HG03060 (cell line): Measurements from ENCODE around the gene FPGT.
A peak's percentile ranks its signal among the peaks of the same experiment; 100 is the strongest.
"Not testable (repeated sequence)": the region's sequence is repeated elsewhere in the genome, so short reads cannot be mapped to it uniquely, and the experiment has no call there.

Experiments used
- ATAC-seq: cut with Tn5 transposase; IDR thresholded peaks from one replicate; pipeline ENCODE4 v1.9.1; 2021; ENCODE audit warnings: low read depth, moderate number of reproducible peaks; ENCODE audit not compliant: unreplicated experiment

The FPGT gene

GRCh38 chr1:74197657-74198552 lies at the start of gene FPGT, which contains the start of gene LRRIQ3:
TSS of gene FPGT (plus strand) at chr1:74198242. CDS start at chr1:74198279, 37 bp downstream.
TSS of gene LRRIQ3 (minus strand) at chr1:74198176. CDS start at chr1:74183684, 14,492 bp downstream.
- peak; percentile 89 for ATAC-seq

- ATAC-seq = no peak
These were observed 38.0 kb upstream of the FPGT start for GRCh38 chr1:74160046-74160445.

- no peak for ATAC-seq
These were observed 36.5 kb upstream of the FPGT start for GRCh38 chr1:74161497-74161896.

- ATAC-seq = no peak
These were observed 35.7 kb upstream of the FPGT start for GRCh38 chr1:74162333-74162732.

- not testable (repeated sequence) for ATAC-seq
These were observed 23.6 kb upstream of the FPGT start for GRCh38 chr1:74174423-74174822.

GRCh38 chr1:74180490-74180889 lies 17.6 kb upstream of the FPGT start:
- no peak for ATAC-seq

GRCh38 chr1:74193908-74194307 lies 4.1 kb upstream of the FPGT start:
- no peak for ATAC-seq

- no peak for ATAC-seq
These were observed 2.7 kb upstream of the FPGT start for GRCh38 chr1:74195339-74195738.

- ATAC-seq = no peak
These were observed 787 bp upstream of the FPGT start for GRCh38 chr1:74197255-74197654.

- ATAC-seq = no peak
These were observed 1.5 kb downstream of the FPGT start for GRCh38 chr1:74199504-74199903.

- ATAC-seq = no peak
These were observed 7.2 kb downstream of the FPGT start for GRCh38 chr1:74205266-74205665.

GRCh38 chr1:74215229-74215628 lies 17.2 kb downstream of the FPGT start:
- ATAC-seq = no peak

GRCh38 chr1:74222701-74223100 lies 24.7 kb downstream of the FPGT start:
- no peak for ATAC-seq

- no peak for ATAC-seq
These were observed 25.4 kb downstream of the FPGT start for GRCh38 chr1:74223453-74223852.

GRCh38 chr1:74235153-74235552 lies 37.1 kb downstream of the FPGT start, which contains the start of gene TNNI3K:
TSS of gene TNNI3K (plus strand) at chr1:74235387. CDS start at chr1:74235452, 65 bp downstream.
- ATAC-seq = no peak

- ATAC-seq = no peak
These were observed 38.4 kb downstream of the FPGT start for GRCh38 chr1:74236440-74236839.

- ATAC-seq = no peak
These were observed 39.0 kb downstream of the FPGT start for GRCh38 chr1:74237035-74237434.

- ATAC-seq = no peak
These were observed 39.7 kb downstream of the FPGT start for GRCh38 chr1:74237787-74238186.

- ATAC-seq = no peak
These were observed 47.2 kb downstream of the FPGT start for GRCh38 chr1:74245168-74245772.

GRCh38 chr1:74246315-74246714 lies 48.3 kb downstream of the FPGT start:
- ATAC-seq = no peak

- no peak for ATAC-seq
These were observed 50.0 kb downstream of the FPGT start for GRCh38 chr1:74247881-74248528.
